Bronchial epithelial cell (primary cell): Measurements from ENCODE around the gene PTPN20. TPM values are rescaled to one million over a fixed set of nuclear protein-coding genes. Genes with fewer than 3 reads are reported as not detected.
A peak's percentile ranks its signal among the peaks of the same experiment; 100 is the strongest.

ENCODE experiments used
- DNase-seq: peaks from one replicate; pipeline ENCODE4 v3.0.0-alpha.2; 2010; ENCODE audit warnings: low read depth
- FAIRE-seq: peaks from 2 replicates; lab custom pipeline; 2011; peaks lifted over from hg19 to GRCh38; lab: Jason Lieb, UNC
- H3K27me3 ChIP-seq: 2 replicates; pipeline ENCODE4 v1.5.1; 2011; ENCODE audit warnings: low read length; ENCODE audit not compliant: control insufficient read depth, insufficient read depth
- H3K36me3 ChIP-seq: 2 replicates; pipeline ENCODE4 v1.5.1; 2011; ENCODE audit warnings: low read length; ENCODE audit not compliant: control insufficient read depth, insufficient read depth
- H3K4me3 ChIP-seq: 2 replicates; pipeline ENCODE4 v1.5.1; 2011; ENCODE audit warnings: mild to moderate bottlenecking, low read depth, low read length, control low read depth
- total RNA-seq: library from RNA; depleted of rRNA; stranded (reverse); fragments of >200 nt; gene quantifications from 2 replicates; pipeline ENCODE4 v1.2.1, GENCODE V29; 2014
- TF ChIP-seq, protein P1 (sequence below): IDR thresholded peaks from 2 replicates; pipeline ENCODE4 v1.5.1; 2011; ENCODE audit warnings: mild to moderate bottlenecking, moderate library complexity, low read length, control low read depth, inconsistent platforms; ENCODE audit not compliant: insufficient read depth, severe bottlenecking

PTPN20 gene
- total RNA-seq, 1 donor from 2014 or later = 2.1 TPM

DNA sequence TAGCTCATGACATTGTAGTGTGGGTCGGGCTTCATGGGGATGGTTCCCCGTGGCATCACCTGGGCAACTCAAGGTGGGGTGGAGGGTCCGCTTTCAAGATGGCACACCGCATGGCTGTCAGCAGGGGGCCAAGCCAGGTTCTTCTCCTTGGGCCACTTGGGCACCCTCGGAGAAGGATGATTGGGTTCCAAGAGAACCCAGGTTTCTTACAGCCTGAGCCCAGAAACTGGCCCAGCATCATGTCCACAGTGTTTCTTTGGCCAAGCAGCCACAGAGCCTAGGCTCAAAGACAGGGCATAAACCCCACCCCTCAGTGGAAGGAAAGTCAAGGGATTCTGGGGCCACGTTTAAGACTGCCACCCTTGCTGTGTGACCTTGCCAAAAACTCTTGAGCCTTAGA lies 110.6 kb downstream of the PTPN20 start:
- Histone ChIP-seq H3K27me3 (peaks cover 1% of the 10 kb centered on the region), H3K4me3 (no peak overlapping the region), H3K36me3 (no peaks in the 10 kb centered on the region)
- DNase-seq = no peak
- FAIRE-seq = no peak
- TF ChIP-seq, protein P1, sequence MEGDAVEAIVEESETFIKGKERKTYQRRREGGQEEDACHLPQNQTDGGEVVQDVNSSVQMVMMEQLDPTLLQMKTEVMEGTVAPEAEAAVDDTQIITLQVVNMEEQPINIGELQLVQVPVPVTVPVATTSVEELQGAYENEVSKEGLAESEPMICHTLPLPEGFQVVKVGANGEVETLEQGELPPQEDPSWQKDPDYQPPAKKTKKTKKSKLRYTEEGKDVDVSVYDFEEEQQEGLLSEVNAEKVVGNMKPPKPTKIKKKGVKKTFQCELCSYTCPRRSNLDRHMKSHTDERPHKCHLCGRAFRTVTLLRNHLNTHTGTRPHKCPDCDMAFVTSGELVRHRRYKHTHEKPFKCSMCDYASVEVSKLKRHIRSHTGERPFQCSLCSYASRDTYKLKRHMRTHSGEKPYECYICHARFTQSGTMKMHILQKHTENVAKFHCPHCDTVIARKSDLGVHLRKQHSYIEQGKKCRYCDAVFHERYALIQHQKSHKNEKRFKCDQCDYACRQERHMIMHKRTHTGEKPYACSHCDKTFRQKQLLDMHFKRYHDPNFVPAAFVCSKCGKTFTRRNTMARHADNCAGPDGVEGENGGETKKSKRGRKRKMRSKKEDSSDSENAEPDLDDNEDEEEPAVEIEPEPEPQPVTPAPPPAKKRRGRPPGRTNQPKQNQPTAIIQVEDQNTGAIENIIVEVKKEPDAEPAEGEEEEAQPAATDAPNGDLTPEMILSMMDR = peak; percentile 2

DNA sequence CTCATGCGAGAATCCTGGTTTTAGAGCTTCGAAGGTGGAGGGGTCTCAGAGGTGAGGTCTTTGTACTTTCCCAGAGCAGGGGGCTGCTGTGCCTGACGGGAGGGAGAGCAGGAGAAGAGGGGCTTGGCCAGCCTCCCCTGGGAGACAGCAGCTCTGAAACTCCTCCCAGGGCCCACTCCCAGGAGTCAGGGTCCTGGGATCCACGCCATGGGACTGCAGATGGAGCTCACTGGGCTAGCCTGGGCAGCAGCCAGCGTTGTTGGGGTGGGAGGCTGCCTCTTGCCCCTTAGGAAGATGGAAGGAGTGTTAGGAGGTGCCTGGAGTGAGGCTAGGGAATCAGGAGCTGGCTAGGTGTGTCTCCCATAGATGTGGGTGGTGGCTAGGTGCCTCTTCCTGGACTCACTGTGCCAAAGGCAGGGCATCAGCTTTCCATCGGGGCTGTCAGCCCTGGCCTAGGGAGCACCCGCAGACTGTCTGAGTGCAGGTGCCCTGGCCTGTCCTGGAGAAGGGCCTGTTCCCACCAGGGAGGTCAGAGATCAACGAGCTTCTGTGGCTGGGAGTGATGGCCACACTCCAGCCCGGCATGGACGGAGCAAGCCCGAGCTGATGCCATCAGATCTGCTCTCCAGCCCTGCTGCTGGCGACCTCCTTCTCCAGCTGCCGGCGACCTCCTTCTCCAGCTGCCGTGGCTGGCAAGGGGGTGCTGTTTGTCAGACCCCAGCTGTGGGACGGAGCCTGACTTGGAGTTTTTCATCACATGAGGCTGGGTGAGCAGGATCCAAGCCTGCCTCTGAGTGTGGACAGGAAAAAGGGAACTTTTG lies 111.3 kb downstream of the PTPN20 start:
- Histone ChIP-seq H3K4me3 (no peak overlapping the region), H3K27me3 (peaks cover 1% of the 10 kb centered on the region), H3K36me3 (no peaks in the 10 kb centered on the region)
- FAIRE-seq (no peak), DNase-seq (no peak)
- TF ChIP-seq, protein P1 = no peak

DNA sequence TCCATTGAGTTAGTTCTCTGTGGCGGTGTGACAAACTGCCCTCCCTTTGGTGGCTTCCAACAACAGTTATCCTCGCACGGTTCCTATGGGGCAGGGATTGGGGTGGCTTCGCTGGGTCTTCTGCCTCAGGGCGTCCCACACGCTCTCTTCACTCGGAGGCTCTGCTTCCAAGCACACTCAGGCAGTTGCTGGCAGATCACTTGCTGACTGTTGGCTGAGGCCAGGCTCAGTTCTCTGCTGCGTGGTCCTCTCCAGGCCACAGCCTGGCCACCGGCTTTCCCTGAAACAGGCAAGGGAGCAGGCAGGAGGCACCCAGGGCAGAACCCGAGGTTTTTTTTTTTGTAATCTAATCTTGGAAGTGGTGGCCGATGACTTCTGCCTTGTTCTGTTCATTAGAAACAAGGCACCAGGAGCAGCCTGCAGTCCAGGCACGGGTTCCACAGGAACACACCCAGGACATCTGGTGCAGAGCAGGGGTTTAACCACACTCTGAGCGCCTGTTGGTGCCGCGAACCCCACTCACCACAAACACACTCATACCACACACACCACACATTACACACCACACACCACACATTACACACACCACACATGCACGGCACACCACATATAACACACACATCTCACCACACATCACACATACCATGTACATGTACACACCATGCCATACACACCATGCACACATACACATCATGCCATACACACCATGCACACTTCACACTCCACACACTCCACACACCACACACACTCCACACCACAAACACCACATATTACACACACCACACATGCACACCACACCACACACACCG lies 112.2 kb downstream of the PTPN20 start:
- TF ChIP-seq, protein P1 = no peak
- Histone ChIP-seq H3K36me3 (no peaks in the 10 kb centered on the region), H3K4me3 (no peak overlapping the region), H3K27me3 (peaks cover 1% of the 10 kb centered on the region)
- FAIRE-seq (no peak), DNase-seq (no peak)

DNA sequence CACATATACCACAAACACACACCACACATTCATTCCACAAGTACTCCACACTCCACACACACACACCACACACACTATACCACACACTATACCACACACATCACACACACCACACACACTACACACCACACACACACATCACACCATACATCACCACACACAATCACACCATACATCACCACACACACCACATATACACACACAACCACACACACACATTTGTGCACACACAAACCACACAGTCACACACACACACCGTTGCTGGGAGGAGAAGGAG lies 112.8 kb downstream of the PTPN20 start:
- Histone ChIP-seq H3K27me3 (peaks cover 1% of the 10 kb centered on the region), H3K4me3 (no peak overlapping the region), H3K36me3 (no peaks in the 10 kb centered on the region)
- TF ChIP-seq, protein P1 = no peak
- DNase-seq = no peak
- FAIRE-seq = no peak

DNA sequence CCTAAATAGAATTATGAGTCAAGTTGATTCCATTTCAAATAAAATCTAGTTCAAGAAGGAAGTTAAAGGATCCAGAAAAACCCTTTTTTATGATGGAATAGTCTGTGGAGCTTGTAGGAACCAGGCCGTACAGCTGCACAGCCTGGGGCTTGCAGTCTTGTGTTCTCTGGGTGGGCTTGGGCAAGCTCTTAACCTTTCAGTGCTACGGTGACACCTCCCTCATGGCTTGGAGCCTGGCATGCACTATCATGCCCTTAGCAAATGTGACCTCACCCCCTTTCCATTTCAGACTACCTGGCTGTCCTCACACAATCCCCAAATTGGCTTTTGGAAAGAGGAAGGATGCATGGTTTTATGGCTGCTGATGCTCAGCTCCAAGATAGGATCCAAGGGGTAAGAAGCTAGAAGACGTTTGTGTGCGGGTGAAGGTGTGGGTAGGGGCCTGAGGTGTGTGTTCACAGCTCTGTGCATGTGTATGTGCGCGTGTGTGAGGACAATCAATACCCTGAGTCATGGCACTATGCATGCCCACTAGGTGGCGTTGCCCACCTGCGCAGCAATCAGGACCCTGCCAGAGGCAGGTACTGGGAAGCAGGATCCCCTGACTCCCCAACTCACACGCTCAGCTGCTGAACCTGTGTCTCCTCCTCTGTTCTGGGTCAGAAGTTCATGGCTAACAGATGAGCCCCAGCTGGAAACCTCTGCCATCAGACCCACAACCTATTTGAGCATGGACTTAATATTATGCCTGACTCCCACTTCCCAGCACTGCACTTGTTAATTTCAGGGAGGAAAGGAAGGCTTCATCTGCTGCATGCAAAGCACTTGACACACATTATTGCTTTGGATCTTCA lies 113.4 kb downstream of the PTPN20 start:
- TF ChIP-seq, protein P1 = peak; percentile 93
- no peak overlapping the region for H3K4me3 ChIP-seq
- FAIRE-seq = peak; percentile 91

More for the DNA sequence above, 113.4 kb downstream of the PTPN20 start:
- H3K27me3 ChIP-seq = peaks cover 1% of the 10 kb centered on the region
- DNase-seq = peak; percentile 63
- no peaks in the 10 kb centered on the region for H3K36me3 ChIP-seq
